Stimulated activated CD8-positive, alpha-beta memory T cell treated with anti-CD3 and anti-CD28 coated beads, Interleukin-4, amount 100 ng/mL, for 24 hours (primary cell): Measurements from ENCODE around the gene LZTFL1.

Experiments
- DNase-seq: peaks from one replicate; pipeline ENCODE4 v3.0.0-alpha.2; 2020; ENCODE audit warnings: low read depth

The LZTFL1 gene

DNA sequence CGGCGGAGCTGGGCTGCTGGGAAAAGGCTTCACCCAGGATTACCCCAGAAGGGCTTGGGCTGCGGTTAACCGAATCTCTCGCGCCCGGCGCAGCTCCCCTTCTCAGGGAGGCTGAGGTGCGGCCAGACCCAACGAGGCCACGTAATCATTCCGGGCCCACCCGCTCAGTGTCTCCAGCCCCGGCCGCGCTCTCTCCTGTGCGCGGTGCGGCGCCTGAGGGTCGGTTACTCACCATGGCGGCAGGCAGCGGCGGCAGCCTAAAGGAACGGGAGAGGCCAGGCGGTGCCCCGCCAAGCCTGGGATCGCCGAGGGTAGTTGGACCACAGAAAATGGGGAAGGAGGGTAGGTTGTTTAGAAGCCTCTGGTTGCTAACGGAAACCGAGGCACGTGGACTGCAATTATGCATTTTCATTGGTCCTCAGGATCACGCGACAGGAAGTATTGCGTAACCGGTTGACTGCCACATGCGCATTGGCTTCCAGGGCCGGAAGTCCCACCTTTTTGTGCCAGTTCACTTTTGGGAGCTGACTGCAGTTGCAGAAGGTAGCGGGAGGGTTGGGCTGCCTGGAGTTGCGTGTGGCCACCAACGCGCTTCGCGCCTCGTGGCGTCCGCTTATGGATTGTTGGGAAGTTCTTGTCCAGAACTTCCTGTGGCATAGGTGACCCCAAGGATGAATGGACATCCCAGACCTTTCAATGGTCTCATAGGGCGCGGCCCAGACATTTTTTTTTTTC, at the start of gene LZTFL1:
LZTFL1 (minus strand) TSS at position 363 of the 735 bp plus-strand sequence; CDS start at position 235, 128 bp downstream.
- DNase-seq = peak; percentile 79

DNA sequence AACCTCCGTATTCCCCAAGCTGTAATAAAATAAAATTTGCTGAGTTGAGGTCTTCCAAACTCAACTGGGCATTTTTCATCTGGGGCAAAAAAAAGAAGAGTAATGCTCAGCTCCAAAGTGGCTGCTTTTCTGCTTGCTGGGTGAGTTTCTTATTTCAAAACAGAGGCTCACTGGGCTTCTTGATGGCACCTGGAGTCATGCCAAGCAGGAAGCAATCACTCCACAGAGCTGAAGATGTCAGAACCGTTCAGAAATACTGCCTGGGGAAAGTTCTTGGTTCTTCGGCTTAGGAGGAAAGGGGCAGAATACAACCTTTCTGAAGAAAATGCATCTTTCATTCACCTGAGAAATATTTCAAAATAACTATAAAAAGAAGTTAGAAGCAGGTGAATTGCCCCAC, 48.5 kb upstream of the LZTFL1 start:
- DNase-seq = no peak

DNA sequence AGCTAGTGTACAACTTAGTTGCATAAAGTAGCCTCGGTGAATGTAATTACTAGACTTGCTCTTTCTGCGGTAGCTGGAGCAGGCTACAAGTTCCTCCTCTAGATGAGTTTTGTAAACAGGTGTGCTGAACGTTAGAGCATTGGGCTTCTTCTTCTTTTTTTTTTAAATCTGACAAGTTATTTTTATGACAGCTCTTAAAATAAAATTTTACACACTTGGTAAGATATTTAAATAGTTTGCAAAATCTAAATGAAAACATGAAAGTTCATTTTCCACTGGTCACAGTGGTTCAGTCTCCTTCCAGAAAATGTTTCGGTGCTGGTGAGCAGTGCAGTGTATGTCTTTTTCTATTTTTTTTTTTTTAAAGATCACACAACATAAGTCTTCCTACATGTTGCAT, 47.4 kb upstream of the LZTFL1 start:
- DNase-seq = no peak

GRCh38 chr3:45887759-45888511, 46.0 kb upstream of the LZTFL1 start:
- DNase-seq = no peak

DNA sequence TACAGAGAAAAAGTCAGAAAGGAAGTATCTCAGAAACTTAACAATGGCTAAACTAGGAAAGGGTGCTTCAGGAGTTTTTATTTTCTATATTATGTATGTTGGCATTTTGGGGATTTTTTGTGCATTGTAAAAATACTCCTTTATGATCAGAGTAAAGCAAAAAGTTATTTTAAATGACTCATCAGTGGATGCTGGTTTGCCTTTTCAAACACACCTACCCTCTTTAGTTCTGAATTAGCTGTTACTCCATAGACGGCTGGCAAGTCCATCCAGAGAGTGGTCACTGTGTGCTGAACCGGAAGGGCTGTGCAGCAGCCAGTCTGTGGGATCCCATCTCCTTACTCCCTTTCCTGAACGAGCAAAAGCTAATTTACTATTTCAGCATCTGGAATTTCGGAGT, 45.4 kb upstream of the LZTFL1 start:
- DNase-seq = no peak

DNA sequence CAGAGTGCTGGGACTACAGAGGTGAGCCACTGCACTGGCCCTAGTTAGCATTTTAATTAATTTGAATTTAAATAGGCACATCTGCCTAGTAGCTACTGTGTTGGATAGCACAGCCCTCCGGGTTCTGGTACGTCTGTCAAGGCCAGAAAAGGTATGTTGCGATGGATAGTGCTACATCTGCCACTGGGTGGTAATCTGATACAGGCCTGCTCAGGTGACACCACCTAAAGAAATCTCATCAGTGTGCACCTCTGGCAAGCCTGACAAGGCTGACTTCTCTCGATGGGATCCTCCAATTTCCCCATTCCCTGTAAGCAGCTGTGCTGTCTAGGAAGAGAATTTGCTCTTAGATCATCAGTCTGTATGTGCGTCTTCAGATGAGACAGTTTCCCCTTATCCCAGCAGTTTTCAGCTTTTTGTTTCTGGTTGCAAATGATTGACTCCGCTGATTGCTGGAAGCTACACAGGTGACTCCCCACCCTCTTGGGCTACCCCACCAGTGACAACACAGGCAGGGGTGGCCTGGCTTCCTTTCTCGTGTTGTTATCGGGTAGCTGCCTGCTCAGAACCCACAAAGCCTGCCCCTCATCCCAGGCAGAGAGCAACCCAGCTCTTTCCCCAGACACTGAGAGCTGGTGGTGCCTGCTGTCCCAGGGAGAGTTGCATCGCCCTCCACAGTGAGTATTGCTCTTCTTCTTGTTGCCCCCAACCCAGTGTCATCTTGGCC, 44.2 kb upstream of the LZTFL1 start, which contains the start of gene CCR9:
CCR9 (plus strand) TSS at position 565 of the 727 bp plus-strand sequence. CDS start 8,391 bp downstream, outside the sequence.
- DNase-seq = no peak

DNA sequence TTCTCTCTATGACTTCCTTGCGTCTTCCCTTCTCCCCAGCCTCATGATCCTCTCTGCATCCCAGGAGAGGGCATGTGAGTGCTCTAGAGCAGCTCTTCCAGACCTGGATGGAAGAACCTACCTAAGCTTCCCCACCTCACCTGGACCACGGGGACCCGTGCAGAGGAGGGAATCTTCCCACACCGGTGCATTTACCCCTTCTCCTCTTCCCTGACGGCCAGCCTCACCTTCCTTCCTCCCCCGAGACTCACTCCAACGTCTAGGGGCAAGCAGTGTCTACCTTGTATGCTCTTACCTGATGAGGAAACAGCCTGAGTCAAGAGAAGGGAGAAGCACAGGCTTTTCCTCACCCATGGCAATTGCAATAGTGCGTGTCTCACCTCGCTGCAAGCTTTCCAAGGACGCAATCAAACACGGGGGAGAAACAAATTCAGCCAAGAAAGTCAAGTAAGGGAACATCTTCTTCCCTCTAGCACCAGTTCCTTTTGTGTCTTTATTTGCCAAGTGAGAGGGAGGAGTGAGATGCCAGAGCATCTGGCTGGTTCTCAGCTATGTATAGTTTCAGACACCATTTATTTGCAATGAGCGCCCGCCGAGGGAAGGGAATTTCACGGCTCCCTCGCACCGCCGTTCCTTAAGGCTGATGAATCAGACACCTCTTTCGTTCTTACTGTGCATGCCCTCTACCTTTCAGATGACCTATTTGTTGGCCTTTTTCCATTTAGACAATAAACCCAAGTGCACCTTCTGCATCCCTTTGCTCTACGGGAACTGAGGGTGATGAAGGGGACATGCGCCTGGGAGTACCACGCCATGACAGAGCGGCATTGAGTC, 42.7 kb upstream of the LZTFL1 start:
- DNase-seq = no peak

DNA sequence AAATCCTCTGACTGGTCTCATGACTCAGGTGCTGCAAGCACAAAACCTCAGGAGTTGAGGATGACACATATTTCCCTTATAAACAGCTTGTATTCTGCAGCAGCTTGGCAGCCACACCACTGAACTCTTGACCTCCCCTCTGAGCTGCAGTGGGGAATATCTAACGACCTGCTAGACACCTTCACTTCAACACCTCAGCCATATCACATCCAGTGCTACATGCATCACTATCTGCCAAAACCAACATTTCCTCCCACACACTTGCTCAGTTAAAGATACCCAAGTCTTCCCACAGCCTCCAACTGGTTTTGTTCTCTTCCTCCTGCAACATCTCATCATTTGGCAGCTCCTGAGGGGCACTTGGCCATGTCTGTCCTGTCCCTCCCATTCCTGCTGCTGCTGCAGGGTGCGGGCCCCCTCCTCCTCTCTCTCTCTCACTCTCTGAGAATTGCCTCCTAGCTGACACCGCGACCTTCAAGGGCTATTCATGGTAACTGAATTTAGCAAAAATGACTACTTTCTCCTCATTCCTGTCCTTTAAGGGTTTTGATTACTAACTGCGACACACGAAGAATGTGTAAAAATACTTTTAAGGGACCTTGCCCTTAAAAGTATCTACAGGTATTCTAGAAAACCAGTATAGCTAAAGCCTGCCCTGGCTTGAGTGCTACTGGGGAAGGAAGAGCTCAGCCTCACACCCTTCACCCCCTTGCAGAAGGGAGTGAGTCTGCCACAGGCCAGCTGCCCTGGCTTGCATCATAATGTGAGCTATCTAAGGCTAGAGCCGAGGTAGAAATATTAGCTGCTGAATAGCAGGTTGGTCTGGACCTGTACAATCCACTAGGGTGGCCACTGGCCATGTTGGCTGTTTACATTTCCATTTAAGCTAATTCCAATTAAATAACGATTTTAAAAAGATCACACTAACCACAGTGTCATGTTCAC, 39.4 kb upstream of the LZTFL1 start:
- DNase-seq = peak; percentile 35

GRCh38 chr3:45880725-45881077, 38.8 kb upstream of the LZTFL1 start:
- no peak for DNase-seq

GRCh38 chr3:45878124-45878523, 36.2 kb upstream of the LZTFL1 start:
- DNase-seq = no peak

GRCh38 chr3:45874677-45875346, 32.9 kb upstream of the LZTFL1 start:
- DNase-seq = no peak

- DNase-seq = no peak
These were observed 31.7 kb upstream of the LZTFL1 start for GRCh38 chr3:45873638-45874037.

- no peak for DNase-seq
These were observed 31.1 kb upstream of the LZTFL1 start for GRCh38 chr3:45873036-45873435.

- DNase-seq = no peak
These were observed 30.6 kb upstream of the LZTFL1 start for GRCh38 chr3:45872569-45872968.

GRCh38 chr3:45871780-45872179, 29.9 kb upstream of the LZTFL1 start:
- DNase-seq = no peak

DNA sequence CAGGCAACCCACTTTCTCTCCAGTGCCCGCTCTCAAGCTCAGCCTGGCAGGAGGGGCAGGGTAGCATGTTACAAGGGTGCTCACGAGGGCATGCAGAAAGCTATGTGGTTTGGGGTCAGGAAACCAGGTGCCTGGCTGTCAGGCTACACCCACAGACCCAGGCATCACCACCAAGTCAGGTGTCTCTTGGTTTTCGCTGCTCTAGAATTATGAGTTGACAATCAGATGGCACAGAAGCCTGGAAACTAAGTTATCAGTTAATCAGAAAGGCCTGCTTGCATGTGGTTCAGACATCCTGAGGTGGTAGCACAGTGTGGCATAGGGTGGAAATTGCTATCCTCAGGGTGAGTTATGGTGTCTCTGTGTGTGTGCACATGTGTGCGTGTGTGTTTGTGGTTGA, 28.2 kb upstream of the LZTFL1 start:
- peak; percentile 23 for DNase-seq

- DNase-seq = no peak
These were observed 27.7 kb upstream of the LZTFL1 start for GRCh38 chr3:45869638-45870037.

DNA sequence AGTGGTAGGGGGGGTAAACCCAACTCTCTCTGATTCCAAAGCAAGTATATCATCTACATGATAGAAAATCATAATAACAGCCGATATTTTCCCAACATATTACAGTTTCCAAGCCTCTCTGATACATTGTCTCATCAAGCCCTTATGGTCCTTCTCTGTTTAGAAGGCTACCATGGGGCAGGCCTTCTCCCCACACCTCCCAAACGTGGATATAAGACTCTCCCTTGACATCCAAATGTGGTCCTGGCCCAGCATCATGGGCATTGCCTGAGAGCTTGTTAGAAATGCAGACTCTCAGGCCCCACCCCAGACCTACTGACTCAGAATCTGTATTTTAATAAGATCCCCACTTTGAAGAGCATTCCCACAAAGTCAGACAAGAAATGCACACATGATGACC, 26.7 kb upstream of the LZTFL1 start:
- DNase-seq = no peak

DNA sequence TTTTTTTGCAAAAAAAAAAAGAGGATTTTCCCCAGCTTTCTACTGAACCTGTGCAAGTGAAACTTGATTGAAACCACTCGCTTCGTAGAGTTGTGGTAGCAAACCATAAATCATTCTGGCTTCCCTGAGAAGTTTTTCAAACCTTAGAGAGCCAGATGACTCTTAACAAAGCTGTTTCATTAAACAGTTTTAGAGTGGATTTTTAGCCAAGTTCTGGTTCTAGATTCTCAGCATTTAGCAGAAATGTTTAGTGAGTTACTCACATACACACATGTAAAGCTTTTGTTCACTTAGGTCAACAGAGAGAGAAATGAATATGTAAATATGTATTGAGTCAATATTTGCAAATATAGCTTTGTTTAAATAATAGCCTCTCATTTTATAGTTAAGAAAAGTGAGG, 26.3 kb upstream of the LZTFL1 start:
- DNase-seq = no peak

- DNase-seq = no peak
These were observed 23.6 kb upstream of the LZTFL1 start for GRCh38 chr3:45865563-45865962.
